Measurements from ENCODE around the gene ATP6V0E2.

- TF ChIP-seq CTCF (IDR thresholded peaks at IDR 0.05) (no peak), POLR2A (IDR thresholded peaks at IDR 0.05) (no peak)
Observed at GRCh38 chr7:149864023-149864422, 9.7 kb upstream of the ATP6V0E2 start.
